ENCODE measurements around the gene TP53I13.

Gene TP53I13

DNA sequence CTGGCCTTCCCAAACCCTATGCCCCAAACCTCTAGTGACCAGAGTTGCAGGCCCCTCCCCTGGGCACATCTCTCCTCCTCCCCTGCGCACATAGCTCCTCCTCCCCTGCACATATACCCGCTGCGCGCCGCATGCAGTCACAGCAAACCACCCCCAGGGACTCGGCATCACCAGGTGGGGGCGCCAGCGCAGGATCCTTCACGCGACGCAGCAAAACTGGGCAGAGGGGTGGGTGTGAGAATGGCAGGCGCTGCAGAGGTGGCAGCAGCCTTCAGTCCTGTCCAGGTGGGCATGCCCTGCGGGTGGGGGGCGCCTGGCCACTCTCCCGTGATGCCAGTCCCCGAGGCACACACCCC is 48.6 kb downstream of the TP53I13 start:
- DNase-seq, result no peak

DNA sequence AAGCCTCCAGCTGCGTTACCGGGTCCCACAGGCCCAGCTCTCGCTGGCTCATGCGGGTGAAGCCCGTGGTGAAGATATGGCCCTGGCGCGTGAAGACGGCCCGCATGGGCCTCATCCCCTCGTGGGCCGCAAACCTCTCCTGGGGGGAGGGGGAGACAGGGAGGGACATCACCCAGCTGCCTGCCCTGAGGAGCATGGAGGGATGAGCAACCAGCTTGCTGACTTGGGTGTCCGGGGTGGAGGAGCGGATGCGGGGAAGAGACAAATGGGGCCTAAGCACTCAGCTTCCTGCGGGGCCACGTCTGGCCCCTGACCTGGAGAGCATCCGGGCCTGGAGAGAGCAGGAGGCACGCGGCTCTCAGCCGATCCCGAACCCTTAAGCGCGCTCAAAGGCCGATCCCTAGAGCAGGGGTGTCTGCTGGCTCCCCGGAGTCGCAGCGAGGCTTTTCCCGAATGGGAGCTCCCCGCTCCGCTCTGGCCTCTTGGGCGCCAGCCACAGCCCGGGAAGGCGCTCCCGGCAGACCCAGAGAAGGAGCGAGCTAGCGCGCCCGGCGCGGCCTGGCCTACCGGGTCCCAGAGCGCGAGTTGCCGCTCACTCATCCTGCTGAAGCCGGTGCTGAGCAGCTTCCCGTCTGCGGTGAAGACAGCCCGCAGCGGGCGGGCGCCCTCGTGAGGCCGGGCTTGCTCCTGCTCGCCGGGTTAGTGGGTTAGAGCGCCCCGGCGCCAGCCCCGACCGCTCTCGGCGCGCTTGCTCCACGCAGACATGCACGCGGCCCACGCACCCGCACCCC is 49.2 kb downstream of the TP53I13 start:
- DNase-seq, result no peak

DNA sequence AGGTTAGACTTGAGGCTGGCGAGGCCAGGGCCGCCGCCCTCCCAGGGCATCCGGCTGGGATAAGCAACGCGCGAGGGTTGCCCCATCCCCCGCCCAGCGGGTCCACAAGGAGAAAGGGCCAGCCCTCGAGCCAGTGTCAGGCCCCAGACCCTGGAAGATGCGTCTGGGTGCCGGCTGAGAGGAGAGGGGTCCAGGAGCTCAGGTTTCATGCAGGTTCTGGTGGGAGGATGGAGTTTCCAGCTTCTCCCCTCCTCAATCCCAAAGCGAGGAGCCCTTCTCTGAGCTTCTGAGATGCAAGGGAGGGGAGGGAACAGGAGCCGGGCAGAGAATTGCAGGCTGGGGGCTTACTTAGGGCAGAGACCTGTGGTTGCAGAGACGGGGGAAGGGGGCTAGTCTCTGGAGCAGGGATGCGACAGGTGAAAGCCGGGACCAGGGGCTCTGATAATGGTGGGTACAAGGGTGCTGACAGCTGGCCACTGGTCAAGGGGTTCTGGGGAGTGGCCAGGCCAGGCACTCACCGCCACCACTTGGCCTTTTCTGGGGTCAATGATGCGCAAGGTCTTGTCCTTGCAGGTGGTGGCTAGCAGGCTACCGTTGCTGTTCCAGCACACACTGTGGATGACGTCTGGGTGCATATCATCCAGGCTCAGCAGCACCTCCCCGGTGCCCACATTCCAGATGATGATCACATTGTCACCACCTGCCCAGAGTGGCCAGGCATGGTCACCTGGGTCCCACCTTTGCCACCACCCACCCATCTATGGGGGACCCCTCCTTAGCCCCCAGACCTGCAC is 50.0 kb downstream of the TP53I13 start:
- no peak for DNase-seq

DNA sequence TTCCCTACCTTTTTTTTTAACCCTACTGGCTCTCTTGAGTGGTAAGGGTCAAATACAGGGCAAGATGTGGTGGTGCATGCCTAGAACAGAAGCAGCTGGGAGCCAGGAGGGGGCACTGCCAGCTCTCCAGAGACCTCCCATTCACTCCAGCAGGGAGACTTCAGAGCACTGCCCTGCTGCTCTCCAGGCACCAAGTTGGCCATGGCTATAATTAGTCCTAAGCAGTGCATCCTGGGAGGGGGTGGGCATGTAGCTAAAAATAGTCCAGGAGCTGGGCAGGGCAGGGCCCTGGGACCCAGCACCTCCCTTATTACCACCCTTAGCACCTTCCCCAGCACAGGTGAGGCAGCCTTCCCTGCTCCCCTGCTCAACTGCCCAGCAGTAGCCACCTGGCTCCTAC is 50.8 kb downstream of the TP53I13 start:
- no peak for DNase-seq

DNA sequence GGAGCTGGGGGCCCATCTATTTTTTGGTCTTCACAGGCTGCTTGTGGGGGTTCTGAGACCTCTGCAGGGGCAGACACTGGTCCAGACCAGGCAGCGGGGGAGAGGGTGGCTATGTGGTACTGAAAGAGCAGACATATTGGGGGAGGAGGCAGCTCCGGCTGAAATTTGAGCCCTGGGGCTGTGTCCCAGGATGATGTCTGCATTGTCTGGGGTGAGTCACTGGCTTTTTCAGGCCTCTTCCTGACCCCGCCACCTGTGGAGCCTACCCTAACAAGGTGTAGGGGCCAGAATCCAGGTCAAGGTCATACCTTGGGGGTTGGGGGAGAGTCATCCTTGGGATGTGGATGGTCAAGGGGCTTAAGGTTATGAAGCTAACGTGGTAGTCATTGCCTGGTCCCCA is 51.8 kb downstream of the TP53I13 start:
- DNase-seq, result no peak

DNA sequence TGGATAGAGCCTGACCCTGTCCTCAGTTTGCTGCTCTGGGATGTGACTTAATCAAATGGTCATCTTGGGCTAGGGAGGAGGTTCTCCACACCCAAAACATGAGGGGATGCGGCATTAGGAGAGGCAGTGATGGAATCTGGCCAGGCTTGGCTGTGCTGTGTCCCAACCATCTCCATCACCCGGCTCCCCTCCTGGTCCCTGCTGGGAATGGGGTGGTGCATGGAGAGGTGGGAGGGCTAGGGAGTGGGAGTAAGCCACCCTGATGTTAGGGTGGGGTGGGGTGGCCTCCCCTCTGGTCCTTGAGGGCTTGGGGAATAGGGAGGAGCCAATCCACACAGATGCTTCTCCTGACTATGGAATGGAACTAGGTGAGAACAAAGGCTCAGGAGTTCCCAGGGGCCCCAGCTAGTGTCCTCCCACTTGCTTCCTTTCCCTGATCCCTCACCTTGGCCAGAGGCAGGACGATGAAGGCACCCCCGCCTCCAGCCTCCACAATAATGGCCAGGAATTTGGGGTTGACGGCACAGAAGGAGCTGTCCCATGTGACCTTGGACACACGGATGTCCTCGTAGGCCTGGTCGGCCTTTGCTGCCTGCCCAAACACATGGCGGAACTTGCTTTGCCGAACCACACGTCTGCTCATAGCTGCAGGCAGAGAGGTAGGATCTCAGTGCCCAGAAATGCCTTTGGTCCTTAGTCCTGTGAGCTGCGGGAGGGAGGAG is 52.4 kb downstream of the TP53I13 start:
- DNase-seq, result no peak

DNA sequence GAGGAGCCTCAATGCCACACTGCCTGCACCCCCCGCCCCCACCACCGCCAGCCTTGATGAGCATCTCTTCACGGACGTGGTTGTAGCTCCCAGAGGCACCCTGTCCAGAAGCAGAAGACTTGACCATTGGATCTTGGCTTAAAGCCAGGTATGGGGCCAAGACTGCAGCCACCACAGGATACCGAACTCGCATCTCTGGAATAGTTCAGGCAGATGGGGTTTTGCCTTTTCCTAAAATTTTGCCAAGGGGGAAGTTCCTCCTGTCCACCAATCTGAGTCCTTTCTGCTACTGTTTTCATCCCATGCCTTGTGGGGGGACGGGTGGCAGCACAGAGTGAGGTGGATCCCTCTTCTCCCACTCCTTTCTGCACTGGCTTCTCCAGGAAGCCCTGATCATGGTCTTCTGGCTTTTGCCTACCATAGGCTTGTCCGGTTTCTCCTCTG is 53.3 kb downstream of the TP53I13 start:
- no peak for DNase-seq

All from GOT3 (cell line).